Measurements from ENCODE around the gene IFT25.

The IFT25 gene

GRCh38 chr1:53956308-53957168 is 11.0 kb upstream of the IFT25 start:
- DNase-seq = no peak

DNA sequence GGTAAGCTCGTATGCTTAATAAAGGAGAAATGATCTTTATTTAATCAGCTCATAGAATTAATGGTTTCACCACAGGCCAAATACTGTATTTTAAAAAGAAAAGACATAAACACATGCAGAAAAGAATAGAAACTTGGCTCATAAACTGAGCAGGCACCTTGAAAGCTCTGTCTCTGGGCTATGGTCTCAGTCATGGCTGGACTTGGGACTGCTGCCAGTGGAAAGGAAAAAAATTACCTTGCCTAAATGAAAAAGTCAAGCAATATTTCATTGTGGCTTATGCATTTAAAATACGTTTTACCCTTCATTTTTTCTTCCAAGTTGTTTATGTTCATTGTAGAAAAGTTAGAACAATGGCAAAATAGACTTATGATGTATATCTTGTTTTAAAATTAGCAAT is 8.6 kb upstream of the IFT25 start:
- DNase-seq = no peak

DNA sequence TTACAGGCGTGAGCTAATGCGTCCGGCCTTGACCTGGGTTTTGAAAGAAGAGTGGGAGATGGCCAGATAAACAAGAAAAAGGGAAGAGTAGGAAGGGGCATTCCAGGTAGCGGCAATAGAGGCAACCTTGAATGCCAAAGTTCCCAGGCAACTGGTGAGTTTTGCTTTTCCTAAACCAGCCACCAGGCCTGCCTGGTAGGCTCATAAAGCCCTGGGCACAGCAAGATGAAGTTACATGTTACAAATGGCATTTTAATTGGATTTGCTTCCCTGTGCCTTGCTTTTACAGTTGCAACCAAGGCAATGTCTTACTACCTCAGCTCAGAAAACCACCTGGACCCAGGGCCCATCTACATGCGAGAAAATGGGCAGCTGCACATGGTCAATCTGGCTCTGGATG is 6.2 kb upstream of the IFT25 start:
- no peak for DNase-seq

DNA sequence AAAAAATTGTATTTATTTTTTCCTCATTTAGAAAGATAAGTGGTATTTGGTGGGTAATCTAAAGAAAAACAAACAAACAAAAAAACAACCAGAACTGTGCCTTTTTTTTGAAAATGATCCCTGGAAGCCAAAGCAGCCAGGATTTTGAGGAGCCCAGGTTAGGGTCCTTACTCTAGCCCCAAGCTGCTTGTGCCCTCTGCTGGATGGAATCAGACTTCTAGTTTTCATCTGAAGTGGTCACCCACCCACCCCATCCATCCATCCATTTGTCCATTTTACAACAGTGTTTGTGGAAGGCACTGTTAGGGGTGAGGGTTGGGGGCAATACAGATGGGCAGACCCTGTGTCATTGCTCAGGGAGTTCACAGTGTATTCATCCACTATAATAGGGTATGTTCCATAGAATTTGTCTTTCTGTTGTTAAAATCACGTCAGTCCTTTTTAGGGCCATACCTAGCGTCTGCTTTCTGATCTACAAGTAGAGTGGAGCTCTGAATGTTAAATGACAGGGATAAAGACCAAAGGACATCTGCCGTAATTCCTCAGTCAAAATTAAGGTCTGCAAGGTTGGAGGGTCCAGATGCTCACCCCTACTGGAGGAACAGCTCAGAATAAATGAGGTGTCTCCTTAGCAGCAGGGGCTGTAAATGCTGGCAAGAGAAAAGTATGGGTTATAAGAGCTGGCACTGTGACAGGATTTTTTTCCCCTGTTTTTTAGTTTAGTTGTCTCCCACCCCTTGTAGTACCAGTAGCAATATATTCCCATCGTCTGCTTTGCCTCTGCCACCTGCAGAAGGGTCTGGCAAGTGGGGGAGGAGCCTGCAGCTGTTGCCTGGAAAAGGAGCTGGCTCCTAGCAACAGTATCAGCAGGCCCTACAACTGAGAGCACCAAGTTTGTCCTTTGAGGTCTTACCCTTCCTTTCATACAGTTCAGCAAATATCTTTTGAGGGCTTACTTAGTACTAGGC is 3.8 kb upstream of the IFT25 start:
- peak; percentile 59 for DNase-seq

DNA sequence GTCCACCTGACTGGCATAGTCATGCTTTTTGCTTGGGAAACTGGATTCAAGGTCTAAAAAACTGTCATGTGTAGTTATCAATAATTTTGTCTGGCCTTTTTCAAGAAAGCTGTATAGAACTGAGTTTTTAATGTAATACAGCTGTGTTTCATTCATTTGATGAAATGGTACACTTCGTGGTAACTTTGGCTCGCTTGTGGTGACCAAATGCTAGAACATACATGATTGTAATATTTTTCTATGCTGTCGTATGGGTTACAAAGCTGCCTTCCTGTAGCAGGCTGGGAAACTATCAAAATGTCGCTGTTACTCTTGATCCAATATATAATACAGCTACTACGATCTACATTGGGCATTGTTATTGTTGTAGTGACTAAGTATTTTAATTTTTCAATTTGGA is 2.8 kb upstream of the IFT25 start:
- no peak for DNase-seq

DNA sequence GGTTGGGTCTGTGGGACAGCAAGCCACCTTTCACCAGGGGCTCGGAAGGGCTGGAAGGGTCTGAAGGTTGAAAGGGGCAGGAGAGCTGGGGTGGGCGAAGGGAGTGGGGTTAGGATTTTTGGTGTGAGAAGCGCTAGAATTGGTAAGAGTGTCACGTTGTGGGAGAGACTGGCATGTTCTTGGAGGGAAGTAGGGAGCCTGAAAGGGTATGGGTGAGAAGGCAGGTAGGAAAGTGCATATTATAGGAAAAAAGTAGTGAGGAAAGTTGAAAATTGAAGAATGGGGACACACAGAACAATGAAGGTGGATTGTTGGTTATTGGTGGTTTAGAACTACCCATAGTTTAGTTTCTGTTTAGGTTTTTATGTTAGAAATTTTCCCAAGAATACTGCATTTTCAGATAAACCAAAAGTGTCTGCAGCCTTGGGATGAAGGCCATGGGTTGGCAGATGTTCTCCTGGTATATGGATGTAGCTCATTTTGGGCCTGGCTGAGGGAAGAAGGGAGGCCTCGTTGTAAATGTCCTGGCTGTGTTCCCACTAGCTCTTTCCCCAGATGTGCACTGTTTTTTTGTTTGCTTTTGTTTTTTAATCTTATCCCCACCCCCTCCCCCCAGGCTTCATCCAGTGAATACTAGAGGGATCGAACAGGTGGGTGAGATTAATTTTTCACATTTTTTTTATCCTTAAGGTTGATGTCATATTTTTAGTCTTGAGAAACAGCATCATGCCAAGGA is 1.8 kb upstream of the IFT25 start:
- DNase-seq = no peak

DNA sequence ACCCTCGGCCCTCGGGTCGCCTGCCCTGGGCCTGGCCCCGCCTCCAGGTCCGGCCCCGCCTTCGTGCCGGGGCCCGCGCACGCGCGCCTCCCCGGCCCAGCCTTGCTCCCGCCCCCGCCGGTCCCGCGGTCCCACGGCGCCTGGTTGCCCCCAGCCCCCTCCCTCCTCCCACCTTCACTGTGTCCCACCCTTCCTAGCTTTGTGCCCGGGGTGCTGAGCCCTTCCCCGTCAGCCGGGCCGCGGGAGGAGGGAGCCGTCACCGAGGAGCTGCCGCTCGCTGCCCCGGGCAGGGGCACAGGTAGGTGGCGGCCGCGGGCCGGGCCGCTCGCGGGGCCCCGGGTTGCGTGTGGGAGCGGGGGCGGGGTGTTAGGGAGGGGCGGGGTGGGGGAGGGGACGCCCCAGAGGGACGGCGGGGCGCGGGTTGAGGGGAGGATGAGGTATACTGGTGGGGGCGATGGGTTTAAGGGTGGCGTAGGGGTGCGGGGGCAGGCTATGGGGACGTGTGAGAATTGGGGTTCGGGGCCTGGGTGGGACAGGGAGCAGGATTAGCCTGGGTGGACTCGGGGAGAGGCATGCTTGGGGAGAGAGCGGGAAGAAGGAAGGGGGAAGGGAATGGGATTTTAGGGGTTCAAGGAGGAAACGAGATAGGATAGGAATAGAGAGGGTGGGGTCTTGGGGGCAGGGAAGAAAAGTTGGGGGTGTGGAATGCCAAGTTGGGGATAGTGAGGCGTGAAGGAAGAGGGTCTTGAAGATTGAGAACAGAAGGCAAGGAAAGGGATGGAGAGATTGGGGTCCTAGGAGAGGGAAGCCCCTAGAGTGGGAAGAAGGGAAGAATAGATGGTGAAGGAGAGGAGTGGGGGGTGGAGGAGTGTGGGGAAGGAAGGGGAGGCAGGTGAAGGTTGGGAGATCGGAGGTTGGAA is 1.0 kb upstream of the IFT25 start, which contains the start of gene LRRC42:
TSS of gene LRRC42 (plus strand) at position 99 of the 920 bp plus-strand sequence. CDS start 5,650 bp downstream, outside the sequence.
- peak; percentile 92 for DNase-seq

DNA sequence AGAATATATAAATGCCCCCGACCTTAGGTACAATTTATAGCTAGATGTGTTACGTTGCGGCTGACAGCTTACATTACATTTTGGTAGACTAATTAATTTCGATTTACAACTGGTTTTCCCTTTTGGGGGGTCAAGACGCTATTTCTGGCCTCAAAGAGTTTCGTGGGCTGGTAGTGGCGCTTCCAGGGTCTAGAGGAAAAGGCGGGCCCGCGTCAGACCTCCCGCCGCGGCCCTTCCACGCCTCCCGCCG is 391 bp downstream of the IFT25 start:
- no peak for DNase-seq

- no peak for DNase-seq
These were observed 873 bp downstream of the IFT25 start for GRCh38 chr1:53944469-53945182.

GRCh38 chr1:53943490-53944043 is 1.9 kb downstream of the IFT25 start:
- no peak for DNase-seq

DNA sequence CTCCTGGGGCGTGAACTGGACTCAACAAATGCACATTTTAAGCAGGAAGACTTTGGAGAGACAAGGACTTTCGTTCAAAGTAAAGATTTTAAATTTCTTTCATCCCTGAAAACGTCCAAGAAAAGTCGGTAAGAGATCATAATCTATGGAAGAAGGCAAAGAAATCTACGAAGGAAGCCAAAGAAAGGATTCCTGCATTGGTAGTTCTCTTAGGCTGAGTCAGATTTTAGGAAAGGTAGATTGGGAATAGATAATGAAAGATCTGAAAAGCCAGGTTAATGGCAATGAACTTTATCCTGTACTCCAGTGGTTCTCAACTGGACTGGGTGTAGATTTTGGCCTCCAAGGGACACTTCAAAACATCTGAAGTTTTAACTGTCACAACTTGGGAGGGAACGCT is 2.4 kb downstream of the IFT25 start:
- no peak for DNase-seq

DNA sequence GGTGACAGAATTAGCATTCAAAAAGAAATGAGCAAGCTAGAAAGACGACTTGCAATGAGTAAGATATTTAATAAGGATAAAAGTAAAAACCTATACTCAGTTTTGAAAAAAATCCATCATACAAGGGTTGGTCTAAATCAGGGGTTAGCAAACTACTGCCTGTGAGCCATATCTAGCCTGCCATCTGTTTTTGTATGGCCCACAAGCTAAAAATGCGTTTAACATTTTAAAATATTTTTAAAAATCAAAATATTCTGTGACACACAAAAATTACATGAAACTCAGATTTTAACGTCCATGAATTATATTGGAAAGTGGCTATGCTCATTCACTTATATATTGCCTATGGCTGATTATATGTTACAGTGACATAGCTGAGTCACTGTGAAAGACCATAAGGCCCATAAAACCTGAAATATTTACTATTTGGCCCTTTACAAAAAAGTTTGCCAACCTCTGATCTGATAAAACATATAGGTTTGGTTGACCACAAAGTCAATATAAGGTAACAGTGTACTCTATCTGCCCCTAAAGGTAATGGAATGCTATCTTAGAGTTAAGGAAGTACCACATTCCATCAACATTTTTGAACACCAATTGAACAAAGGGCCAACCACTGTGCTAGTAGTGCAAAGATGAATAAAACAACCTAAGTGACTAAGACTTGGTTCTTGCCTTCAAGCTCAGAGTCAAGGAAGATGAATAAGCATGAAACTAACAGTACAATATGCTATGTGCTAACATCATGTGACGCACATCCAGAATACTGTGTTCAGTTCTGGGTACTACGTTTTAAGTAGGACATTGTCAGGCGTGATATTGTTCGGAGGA is 3.2 kb downstream of the IFT25 start:
- DNase-seq = peak; percentile 20

- DNase-seq = no peak
These were observed 7.2 kb downstream of the IFT25 start for GRCh38 chr1:53938136-53938830.

- DNase-seq = no peak
These were observed 9.1 kb downstream of the IFT25 start for GRCh38 chr1:53936430-53936829.

- DNase-seq = no peak
These were observed 11.2 kb downstream of the IFT25 start for GRCh38 chr1:53934170-53934765.

GRCh38 chr1:53931523-53931922 is 14.0 kb downstream of the IFT25 start:
- no peak for DNase-seq

DNA sequence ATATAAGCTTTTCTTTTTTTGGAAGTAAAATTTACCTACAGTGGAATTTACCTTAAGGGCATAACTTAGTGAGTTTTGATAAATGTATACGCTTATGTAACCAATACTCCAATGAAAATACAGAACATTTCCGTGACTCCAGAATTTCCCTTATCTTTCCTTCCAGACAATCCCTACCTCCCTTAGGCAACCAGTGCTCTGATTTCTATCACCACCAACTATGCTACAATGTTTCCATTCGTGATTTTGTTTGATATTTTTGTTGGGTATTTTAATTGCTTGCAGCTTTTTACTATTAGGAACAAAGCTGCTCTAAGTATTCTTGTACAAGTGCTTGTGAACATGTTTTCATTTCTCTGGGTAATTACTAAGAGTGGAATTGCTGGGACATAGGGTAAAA is 14.6 kb downstream of the IFT25 start:
- DNase-seq = no peak

- DNase-seq = no peak
These were observed 16.1 kb downstream of the IFT25 start for GRCh38 chr1:53929246-53929960.

All from suppressor macrophage treated with lipopolysaccharide for 4 hours (primary cell).